ENCODE results near the gene HYAL2. TPM values are rescaled to one million over a fixed set of nuclear protein-coding genes. Genes with fewer than 3 reads are reported as not detected.
A peak's percentile ranks its signal among the peaks of the same experiment; 100 is the strongest.

Gene HYAL2
- total and polyA plus RNA-seq, 9 donors, result 10.9 to 81.6 (median 41.2) TPM

DNA sequence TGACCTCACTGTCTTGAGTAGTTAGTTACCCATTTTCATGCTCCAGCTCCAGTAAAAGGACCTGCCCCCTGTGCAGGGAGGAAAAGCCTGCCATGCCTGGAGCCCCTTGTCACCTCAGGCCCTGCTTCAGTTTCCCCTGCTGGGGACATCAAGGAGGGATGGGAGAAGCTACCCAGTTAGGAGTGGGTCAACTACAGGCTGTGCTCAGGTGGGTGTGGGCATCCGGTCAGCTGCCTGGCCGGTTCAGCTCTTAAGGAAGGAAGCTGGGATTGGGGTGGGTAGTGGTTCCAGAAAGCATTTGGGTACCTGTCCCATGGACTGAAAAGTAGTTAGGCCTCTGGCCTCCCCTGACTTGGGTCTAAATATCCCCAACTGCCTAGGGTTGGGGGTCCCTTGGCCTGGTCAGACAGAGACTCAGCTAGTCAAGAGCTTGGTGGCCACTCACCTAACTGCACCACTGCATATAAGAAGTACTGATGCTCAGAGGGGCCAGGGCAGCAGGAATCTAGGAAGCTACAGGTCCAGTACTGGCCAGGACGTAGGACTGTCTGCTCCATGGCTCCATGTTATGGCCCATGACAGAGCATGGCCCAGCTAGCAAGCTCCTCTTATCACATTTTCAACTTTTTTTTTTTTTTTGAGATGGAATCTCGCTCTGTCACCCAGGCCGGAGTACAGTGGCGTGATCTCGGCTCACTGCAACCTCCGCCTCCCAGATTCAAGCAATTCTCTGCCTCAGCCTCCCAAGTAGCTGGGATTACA is 43.1 kb downstream of the HYAL2 start:
- DNase-seq, result no peak
- H3K27me3 ChIP-seq, result no peaks in the 10 kb centered on the region
- WGBS, 3 donors, result 87 to 92% (median 90%) methylated on average over 8 of the region's 8 CpGs
- intact Hi-C loops (cut with DNase I), result loop anchor here in 2 of 4 donors (10.0 kb wide), 2 partner anchors 155 to 165 kb away; no protein-coding TSS in a partner anchor
- no peak overlapping the region for H3K4me3 ChIP-seq
- H3K36me3 ChIP-seq, result no peaks in the 10 kb centered on the region
- H3K4me1 ChIP-seq (ENCODE audit: insufficient read depth), result no peaks in the 10 kb centered on the region
- TF ChIP-seq EP300 (IDR thresholded peaks at IDR 0.05), result no peak
- no peak for TF ChIP-seq POLR2A (IDR thresholded peaks at IDR 0.05)
- TF ChIP-seq, protein P1, sequence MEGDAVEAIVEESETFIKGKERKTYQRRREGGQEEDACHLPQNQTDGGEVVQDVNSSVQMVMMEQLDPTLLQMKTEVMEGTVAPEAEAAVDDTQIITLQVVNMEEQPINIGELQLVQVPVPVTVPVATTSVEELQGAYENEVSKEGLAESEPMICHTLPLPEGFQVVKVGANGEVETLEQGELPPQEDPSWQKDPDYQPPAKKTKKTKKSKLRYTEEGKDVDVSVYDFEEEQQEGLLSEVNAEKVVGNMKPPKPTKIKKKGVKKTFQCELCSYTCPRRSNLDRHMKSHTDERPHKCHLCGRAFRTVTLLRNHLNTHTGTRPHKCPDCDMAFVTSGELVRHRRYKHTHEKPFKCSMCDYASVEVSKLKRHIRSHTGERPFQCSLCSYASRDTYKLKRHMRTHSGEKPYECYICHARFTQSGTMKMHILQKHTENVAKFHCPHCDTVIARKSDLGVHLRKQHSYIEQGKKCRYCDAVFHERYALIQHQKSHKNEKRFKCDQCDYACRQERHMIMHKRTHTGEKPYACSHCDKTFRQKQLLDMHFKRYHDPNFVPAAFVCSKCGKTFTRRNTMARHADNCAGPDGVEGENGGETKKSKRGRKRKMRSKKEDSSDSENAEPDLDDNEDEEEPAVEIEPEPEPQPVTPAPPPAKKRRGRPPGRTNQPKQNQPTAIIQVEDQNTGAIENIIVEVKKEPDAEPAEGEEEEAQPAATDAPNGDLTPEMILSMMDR (IDR thresholded peaks at IDR 0.05), result no peak
- H3K27ac ChIP-seq, result no peak overlapping the region
- no peaks in the 10 kb centered on the region for H3K9me3 ChIP-seq

DNA sequence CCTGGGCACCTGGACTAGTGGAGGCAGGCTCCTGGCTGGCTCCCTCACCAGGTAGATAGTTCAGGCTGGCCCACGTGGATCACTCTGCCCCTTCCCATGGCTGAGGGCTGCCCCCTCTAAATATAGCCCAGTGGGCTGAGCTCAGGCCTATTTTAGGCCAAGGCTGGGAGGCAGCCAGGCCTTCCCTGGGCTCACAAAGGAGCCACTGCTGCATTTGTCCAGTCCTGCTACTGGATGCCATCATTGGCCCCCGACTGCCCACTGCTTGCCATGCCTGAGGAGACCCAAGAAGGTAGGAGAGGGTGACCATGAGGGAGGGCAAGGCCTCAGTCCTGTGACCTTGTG is 43.7 kb downstream of the HYAL2 start, which contains the start of gene LSMEM2:
TSS of gene LSMEM2 (plus strand) at position 208 of the 345 bp plus-strand sequence. CDS start at position 235, 27 bp downstream.
- intact Hi-C loops (cut with DNase I), result loop anchor here in 2 of 4 donors (10.0 kb wide), 2 partner anchors 154 to 164 kb away; no protein-coding TSS in a partner anchor
- Histone ChIP-seq H3K4me3 (no peak within 1 kb of the TSS), H3K27ac (no peak within 1 kb of the TSS), H3K36me3 (no peaks in the 10 kb centered on the region), H3K27me3 (no peaks in the 10 kb centered on the region), H3K9me3 (no peaks in the 10 kb centered on the region), H3K4me1 (ENCODE audit: insufficient read depth) (no peaks in the 10 kb centered on the region)
- WGBS, 3 donors, result 35 to 55% (median 51%) methylated on average over 2 of the region's 2 CpGs
- no peak for TF ChIP-seq POLR2A (IDR thresholded peaks at IDR 0.05)
- TF ChIP-seq EP300 (IDR thresholded peaks at IDR 0.05), result no peak
- TF ChIP-seq, protein P1 (IDR thresholded peaks at IDR 0.05), result no peak
- peak in 2 of 5 donors; percentile 21 to 28 for DNase-seq

DNA sequence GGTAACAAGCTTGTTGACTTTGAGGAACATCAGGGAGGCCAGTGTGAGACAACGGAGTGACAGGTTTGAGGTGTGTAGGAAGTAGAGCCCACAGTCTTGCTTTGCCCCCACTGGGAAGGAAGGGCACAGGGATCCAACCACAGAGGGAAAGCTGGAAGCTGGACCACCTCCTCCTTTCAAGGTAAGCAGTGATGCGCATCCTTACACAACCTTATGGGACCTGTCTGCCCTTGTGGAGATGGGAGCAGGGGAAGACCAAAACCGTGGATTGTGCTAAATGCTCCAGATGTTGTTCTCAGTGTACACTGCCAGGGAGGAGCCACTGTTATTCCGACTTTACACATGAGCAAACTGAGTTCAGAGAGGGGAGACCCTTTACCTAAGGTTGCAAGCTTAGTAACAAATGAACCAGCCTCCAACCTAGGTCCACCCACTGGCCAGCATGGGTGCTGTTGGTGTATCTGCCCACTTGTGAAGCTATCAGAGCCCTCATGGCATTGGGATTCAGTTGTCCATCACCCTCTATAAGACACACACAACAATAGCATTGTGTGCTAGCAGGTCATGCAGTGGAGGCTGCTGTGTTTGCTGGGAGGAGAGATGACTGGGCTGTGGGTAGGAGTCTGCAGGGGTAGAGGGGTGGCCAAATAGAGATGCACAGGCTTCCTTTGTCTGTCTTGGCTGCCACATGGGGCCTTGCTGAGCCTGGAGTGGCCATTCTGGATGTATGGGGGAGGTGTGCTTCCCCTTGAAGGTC is 44.2 kb downstream of the HYAL2 start:
- no peaks in the 10 kb centered on the region for H3K27me3 ChIP-seq
- 53 to 70% (median 66%) methylated on average over 4 of the region's 4 CpGs for WGBS, 3 donors
- no peak for TF ChIP-seq POLR2A (IDR thresholded peaks at IDR 0.05)
- TF ChIP-seq EP300 (IDR thresholded peaks at IDR 0.05), result no peak
- TF ChIP-seq, protein P1 (IDR thresholded peaks at IDR 0.05), result no peak
- no peak overlapping the region for H3K4me3 ChIP-seq
- H3K36me3 ChIP-seq, result no peaks in the 10 kb centered on the region
- no peaks in the 10 kb centered on the region for H3K4me1 ChIP-seq (ENCODE audit: insufficient read depth)
- H3K27ac ChIP-seq, result no peak overlapping the region
- DNase-seq, result no peak
- no peaks in the 10 kb centered on the region for H3K9me3 ChIP-seq
- intact Hi-C loops (cut with DNase I), result loop anchor here in 2 of 4 donors (10.0 kb wide), 2 partner anchors 154 to 164 kb away; no protein-coding TSS in a partner anchor

- no peak overlapping the region for H3K27ac ChIP-seq
- intact Hi-C loops (cut with DNase I), result loop anchor here in 2 of 4 donors (10.0 kb wide), 2 partner anchors 152 to 162 kb away; no protein-coding TSS in a partner anchor
- H3K4me1 ChIP-seq (ENCODE audit: insufficient read depth), result peaks cover 2% of the 10 kb centered on the region
- no peak for DNase-seq
- no peaks in the 10 kb centered on the region for H3K9me3 ChIP-seq
- no peak overlapping the region for H3K4me3 ChIP-seq
- TF ChIP-seq, protein P1 (IDR thresholded peaks at IDR 0.05), result no peak
- TF ChIP-seq POLR2A (IDR thresholded peaks at IDR 0.05) (no peak), EP300 (IDR thresholded peaks at IDR 0.05) (no peak)
- H3K27me3 ChIP-seq, result no peaks in the 10 kb centered on the region
- no peaks in the 10 kb centered on the region for H3K36me3 ChIP-seq
- 87 to 93% (median 87%) methylated on average over 17 of the region's 17 CpGs for WGBS, 3 donors
Measured at GRCh38 chr3:50276762-50277101, 45.8 kb downstream of the HYAL2 start.

Data from ovary (tissue), 9 donors.